Measurements from ENCODE around the gene SELENOV.

GRCh38 chr19:39568604-39569003 is 53.7 kb downstream of the SELENOV start:
- no peak for TF ChIP-seq BHLHE40 (IDR thresholded peaks at IDR 0.05; ENCODE audit: borderline replicate concordance)
- no peak for TF ChIP-seq NFRKB (IDR thresholded peaks at IDR 0.05)
- TF ChIP-seq SP1 (IDR thresholded peaks at IDR 0.05), result no peak
- no peak for TF ChIP-seq PKNOX1 (IDR thresholded peaks at IDR 0.05)
- no peak for TF ChIP-seq SUZ12 (IDR thresholded peaks at IDR 0.05)
- TF ChIP-seq FOXA1 (IDR thresholded peaks at IDR 0.05), result no peak
- TF ChIP-seq ARNT (IDR thresholded peaks at IDR 0.05), result no peak
